Endothelial cell of umbilical vein (primary cell): ENCODE measurements around the gene CALCA. TPM values are rescaled to one million over a fixed set of nuclear protein-coding genes. Genes with fewer than 3 reads are reported as not detected.

Experiments
- BruUV-seq: library from RNA; stranded (reverse); fragments of 400-500 nt; replicated peaks from 2 replicates; lab custom pipeline; 2021; lab: Mats Ljungman, UMichigan
- CTCF ChIA-PET: fragments of 300-600, 350-600 bp; sonication (Branson Sonifier 250); formaldehyde crosslinking; loops from one replicate; lab custom pipeline; 2021; ENCODE audit warnings: antibody characterized with exemption, inconsistent platforms; lab: Charles Lee
- POLR2A ChIA-PET: fragments of 300-600, 350-600 bp; sonication (Branson Sonifier 250); formaldehyde crosslinking; loops from one replicate; lab custom pipeline; 2021; ENCODE audit warnings: antibody characterized with exemption, inconsistent platforms; lab: Charles Lee
- DNase-seq: peaks from one replicate; pipeline ENCODE4 v3.0.0-alpha.2; 2011; ENCODE audit warnings: low read depth, low spot score
- FAIRE-seq: peaks from 2 replicates; lab custom pipeline; 2011; peaks lifted over from hg19 to GRCh38; lab: Jason Lieb, UNC
- H2AFZ ChIP-seq: 2 replicates; pipeline ENCODE4 v1.6.0; 2012; ENCODE audit warnings: low read depth, low read length, control low read depth, inconsistent platforms
- H3K27ac ChIP-seq: 2 replicates; pipeline ENCODE4 v1.5.1; 2011; ENCODE audit warnings: low read depth, mild to moderate bottlenecking, control low read depth, low read length, moderate library complexity; ENCODE audit not compliant: insufficient read depth
- H3K27me3 ChIP-seq, 2 experiments: 2 replicates each; pipeline versions ENCODE4 v1.6.0 to v1.6.1; 2011; ENCODE audit warnings: low read length in 2 of 2, mixed read lengths in 1 of 2; ENCODE audit not compliant: control insufficient read depth in 2 of 2, insufficient read depth in 2 of 2
- H3K36me3 ChIP-seq, 2 experiments: 2 replicates in 1 of 2; 3 replicates in 1 of 2; pipeline ENCODE4 v1.5.1; 2011; ENCODE audit warnings: low read length in 2 of 2, mild to moderate bottlenecking in 1 of 2, moderate library complexity in 1 of 2; ENCODE audit not compliant: control insufficient read depth in 2 of 2, insufficient read depth in 2 of 2; ENCODE audit errors: extremely low read depth in 1 of 2
- H3K4me1 ChIP-seq: 3 replicates; pipeline ENCODE4 v1.5.1; 2011; ENCODE audit warnings: mild to moderate bottlenecking, low read length; ENCODE audit not compliant: control insufficient read depth, insufficient read depth; ENCODE audit errors: extremely low read depth
- H3K4me2 ChIP-seq: 2 replicates; pipeline ENCODE4 v1.6.1; 2011; ENCODE audit warnings: low read length, control low read depth, mixed read lengths; ENCODE audit not compliant: insufficient read depth
- H3K4me3 ChIP-seq, 3 experiments: fragments of 200-600 bp in 1 of 3; sonication (generic), shearing (Covaris generic) in 1 of 3; replicated peaks in 1 of 3; 2 replicates each; pipeline ENCODE4 v1.5.1; 2011 to 2016; ENCODE audit warnings: control low read depth in 3 of 3, low read length in 3 of 3, mild to moderate bottlenecking in 2 of 3, inconsistent platforms in 1 of 3, low read depth in 1 of 3, moderate library complexity in 1 of 3; ENCODE audit not compliant: insufficient read depth in 1 of 3
- H3K79me2 ChIP-seq: 2 replicates; pipeline ENCODE4 v1.6.0; 2012; ENCODE audit warnings: low read length, inconsistent platforms; ENCODE audit not compliant: control insufficient read depth, insufficient read depth
- H3K9ac ChIP-seq: replicated peaks from 2 replicates; pipeline ENCODE3; 2011; ENCODE audit warnings: low read length, control low read depth; ENCODE audit not compliant: insufficient read depth; ENCODE audit errors: extremely low read depth
- H3K9me1 ChIP-seq: replicated peaks from 3 replicates; pipeline ENCODE4 v1.6.0; 2011; ENCODE audit warnings: mild to moderate bottlenecking, low read length; ENCODE audit not compliant: control insufficient read depth, insufficient read depth; ENCODE audit errors: extremely low read depth
- H3K9me3 ChIP-seq: replicated peaks from 2 replicates; pipeline ENCODE4 v1.5.1; 2012; ENCODE audit warnings: low read length, inconsistent platforms; ENCODE audit not compliant: control insufficient read depth, insufficient read depth
- H4K20me1 ChIP-seq: replicated peaks from 2 replicates; pipeline ENCODE3; 2011; ENCODE audit warnings: mild to moderate bottlenecking, low read length; ENCODE audit not compliant: control insufficient read depth, insufficient read depth; ENCODE audit errors: extremely low read depth
- CTCF ChIP-seq, 2 donors: IDR thresholded peaks; 1 replicate in 1 of 2; 2 replicates in 1 of 2; pipeline ENCODE4 v1.5.1; 2011; ENCODE audit warnings: low read length in 2 of 2, mild to moderate bottlenecking in 2 of 2, moderate library complexity in 2 of 2, control low read depth in 1 of 2, inconsistent platforms in 1 of 2, low read depth in 1 of 2; ENCODE audit not compliant: insufficient read depth in 1 of 2; ENCODE audit errors: extremely low read depth in 1 of 2
- EZH2 ChIP-seq: IDR thresholded peaks from 2 replicates; pipeline ENCODE4 v1.6.1; 2012; ENCODE audit warnings: borderline replicate concordance, low read depth, mild to moderate bottlenecking, moderate library complexity, low read length, inconsistent platforms; ENCODE audit not compliant: severe bottlenecking
- FOS ChIP-seq: IDR thresholded peaks from 2 replicates; pipeline ENCODE4 v1.6.1; 2011; ENCODE audit warnings: mild to moderate bottlenecking, low read length, moderate library complexity, borderline replicate concordance; ENCODE audit not compliant: insufficient read depth
- GATA2 ChIP-seq: IDR thresholded peaks from 2 replicates; pipeline ENCODE4 v1.7.0; 2011; ENCODE audit warnings: low read depth, mild to moderate bottlenecking, moderate library complexity, mixed read lengths, low read length; ENCODE audit not compliant: insufficient read length, insufficient read depth
- JUN ChIP-seq: IDR thresholded peaks from 2 replicates; pipeline ENCODE4 v1.6.1; 2011; ENCODE audit warnings: borderline replicate concordance, low read depth; ENCODE audit not compliant: insufficient read length, insufficient read depth
- MAX ChIP-seq: IDR thresholded peaks from 2 replicates; pipeline ENCODE4 v1.6.1; 2011; ENCODE audit not compliant: insufficient read depth, insufficient read length
- MYC ChIP-seq: IDR thresholded peaks from one replicate; pipeline ENCODE4 v1.6.1; 2011; ENCODE audit warnings: mild to moderate bottlenecking, low read depth, low read length
- POLR2A ChIP-seq: IDR thresholded peaks from 2 replicates; pipeline ENCODE4 v1.6.1; 2012; ENCODE audit warnings: low read depth, mild to moderate bottlenecking, control low read depth, low read length
- POLR2AphosphoS5 ChIP-seq: IDR thresholded peaks from 2 replicates; pipeline ENCODE4 v1.6.1; 2012; ENCODE audit warnings: low read depth, mild to moderate bottlenecking, control low read depth, low read length, moderate library complexity; ENCODE audit not compliant: insufficient read depth
- dilution Hi-C: fragments of 300-500 bp; cut with MboI; formaldehyde crosslinking; loops from one replicate; pipeline ENCODE4 v1.15.0; 2019; ENCODE audit warnings: low sequenced_read_pairs; ENCODE audit not compliant: extremely low pct_ligation_motif_present
- intact Hi-C: fragments of 100-400 bp; cut with micrococcal nuclease; formaldehyde crosslinking; loops from one replicate; pipeline ENCODE4 v1.10.0; 2022
- polyA plus RNA-seq, 4 experiments: library from polyadenylated mRNA; depleted of rRNA in 3 of 4; stranded (reverse) in 3 of 4; unstranded in 1 of 4; fragments of >200 nt; gene quantifications; 2 replicates each; pipeline versions ENCODE4 v1.2.1 to v1.2.3, GENCODE V29; 2011 to 2012; ENCODE audit warnings: missing spikeins in 1 of 4
- total RNA-seq: library from RNA; stranded (reverse); gene quantifications from 2 replicates; pipeline ENCODE4 v1.2.3, GENCODE V29; 2021

The CALCA gene
- total and polyA plus RNA-seq, 2 donors (not counting 3 experiments of a cell fraction or from before 2014, with no cell fraction given): not detected

GRCh38 chr11:14953904-14954303 is 18.2 kb downstream of the CALCA start:
- Histone ChIP-seq H3K9me3 (no peaks in the 10 kb centered on the region), H3K27me3 (peaks cover 0 to 3% of the 10 kb centered on the region in 2 experiments), H4K20me1 (no peaks in the 10 kb centered on the region), H2AFZ (no peak overlapping the region), H3K36me3 (no peaks in the 10 kb centered on the region), H3K4me2 (no peak overlapping the region), H3K9me1 (no peaks in the 10 kb centered on the region), H3K79me2 (no peaks in the 10 kb centered on the region), H3K27ac (no peak overlapping the region), H3K9ac (no peak overlapping the region), H3K4me3 (no peak overlapping the region), H3K4me1 (no peaks in the 10 kb centered on the region)
- FAIRE-seq (no peak), DNase-seq (no peak)
- TF ChIP-seq JUN (no peak), MAX (no peak), POLR2AphosphoS5 (no peak), CTCF (IDR thresholded peaks at IDR 0.05; ENCODE audit: extremely low read depth in 1 of 2, insufficient read depth in 1 of 2, low read depth in 1 of 2, low read length in 2 of 2) (no peak), GATA2 (no peak), POLR2A (no peak), EZH2 (no peak), MYC (no peak), FOS (no peak)
- ChIA-PET CTCF (interaction anchor here (0.8 to 2.6 kb wide), 4 partner anchors 11 to 164 kb away, joined by 3 to 8 read pairs (median 6); no protein-coding TSS in a partner anchor), POLR2A (no interaction called here)
- no TSS peak for BruUV-seq
- intact Hi-C loops: no loop called here
- dilution Hi-C loops: no loop called here
